ENCODE data around the gene ITGAL.
"Not testable (repeated sequence)": the region's sequence is repeated elsewhere in the genome, so short reads cannot be mapped to it uniquely, and the experiment has no call there.

DNA sequence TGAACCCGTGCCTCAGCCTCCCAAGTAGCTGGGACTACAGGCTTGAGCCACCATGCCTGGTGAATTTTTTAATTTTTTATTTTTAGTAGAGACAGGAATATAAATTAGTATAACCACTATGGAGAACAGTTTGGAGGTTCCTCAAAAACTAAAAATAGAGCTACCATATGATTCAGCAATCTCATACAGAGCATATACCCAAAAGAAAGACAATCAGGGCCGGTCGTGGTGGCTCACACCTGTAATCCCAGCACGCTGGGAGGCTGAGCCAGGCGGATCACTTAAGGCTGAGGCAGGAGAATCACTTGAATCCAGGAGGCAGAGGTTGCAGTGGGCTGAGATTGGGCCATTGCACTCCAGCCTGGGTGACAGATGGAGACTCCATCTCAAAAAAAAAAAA, 11.1 kb upstream of the ITGAL start:
- TF ChIP-seq POLR2A (IDR thresholded peaks at IDR 0.05; ENCODE audit: low read length); GATA1 (IDR thresholded peaks at IDR 0.05; ENCODE audit: low read depth, low read length): not testable (repeated sequence)
